ENCODE results near the gene IGF1R.

GRCh38 chr15:98795980-98796379, 147.6 kb downstream of the IGF1R start:
- no peak for TF ChIP-seq CTCF (IDR thresholded peaks at IDR 0.05; ENCODE audit: borderline replicate concordance, extremely low read depth, low read length, poor library complexity, severe bottlenecking)
- TF ChIP-seq EZH2 (IDR thresholded peaks at IDR 0.05; ENCODE audit: borderline replicate concordance, low read depth, low read length, severe bottlenecking): no peak

Data from DND-41 (cell line).